Chondrocyte (in vitro differentiated cells): ENCODE data around the gene ITGB8. TPM values are rescaled to one million over a fixed set of nuclear protein-coding genes. Genes with fewer than 3 reads are reported as not detected.

ENCODE experiments used
- DNase-seq: peaks from one replicate; pipeline ENCODE4 v3.0.0; 2021; ENCODE audit warnings: mixed read lengths, low spot score
- H3K27ac Mint-ChIP-seq: one replicate; pipeline ENCODE4 v1.8.0; 2021; ENCODE audit warnings: mild to moderate bottlenecking, moderate library complexity, mixed read lengths; ENCODE audit not compliant: unreplicated experiment
- H3K27me3 Mint-ChIP-seq: 2 replicates; pipeline ENCODE4 v1.8.0; 2021; ENCODE audit warnings: low read depth, mixed read lengths
- H3K36me3 Mint-ChIP-seq: 2 replicates; pipeline ENCODE4 v1.8.0; 2021; ENCODE audit warnings: low read depth, mixed read lengths
- H3K4me1 Mint-ChIP-seq: 2 replicates; pipeline ENCODE4 v1.8.0; 2021; ENCODE audit warnings: low read depth, mild to moderate bottlenecking, mixed read lengths
- H3K4me3 Mint-ChIP-seq: one replicate; pipeline ENCODE4 v1.8.0; 2021; ENCODE audit warnings: mild to moderate bottlenecking, moderate library complexity, mixed read lengths; ENCODE audit not compliant: unreplicated experiment
- H3K9me3 Mint-ChIP-seq: 2 replicates; pipeline ENCODE4 v1.8.0; 2021; ENCODE audit warnings: low read depth, mixed read lengths
- total RNA-seq: library from RNA; stranded (reverse); gene quantifications from 3 replicates; pipeline ENCODE4 v1.2.1, GENCODE V29; 2021
- TF ChIP-seq, protein P1 (sequence below): fragments of 200-600 bp; sonication (generic); IDR thresholded peaks from 2 replicates; pipeline ENCODE4 v1.5.0; 2021; ENCODE audit warnings: antibody characterized with exemption, mild to moderate bottlenecking, moderate library complexity

The ITGB8 gene
- total RNA-seq, 1 donor from 2014 or later, result 0.40 TPM

GRCh38 chr7:20358762-20359282, 28.1 kb downstream of the ITGB8 start:
- peaks cover 20% of the 10 kb centered on the region for H3K4me1 Mint-ChIP-seq
- no peaks in the 10 kb centered on the region for H3K9me3 Mint-ChIP-seq
- H3K4me3 Mint-ChIP-seq, result no peak overlapping the region
- H3K27me3 Mint-ChIP-seq, result no peaks in the 10 kb centered on the region
- DNase-seq, result no peak
- no peak overlapping the region for H3K27ac Mint-ChIP-seq
- H3K36me3 Mint-ChIP-seq, result no peaks in the 10 kb centered on the region
- TF ChIP-seq, protein P1, sequence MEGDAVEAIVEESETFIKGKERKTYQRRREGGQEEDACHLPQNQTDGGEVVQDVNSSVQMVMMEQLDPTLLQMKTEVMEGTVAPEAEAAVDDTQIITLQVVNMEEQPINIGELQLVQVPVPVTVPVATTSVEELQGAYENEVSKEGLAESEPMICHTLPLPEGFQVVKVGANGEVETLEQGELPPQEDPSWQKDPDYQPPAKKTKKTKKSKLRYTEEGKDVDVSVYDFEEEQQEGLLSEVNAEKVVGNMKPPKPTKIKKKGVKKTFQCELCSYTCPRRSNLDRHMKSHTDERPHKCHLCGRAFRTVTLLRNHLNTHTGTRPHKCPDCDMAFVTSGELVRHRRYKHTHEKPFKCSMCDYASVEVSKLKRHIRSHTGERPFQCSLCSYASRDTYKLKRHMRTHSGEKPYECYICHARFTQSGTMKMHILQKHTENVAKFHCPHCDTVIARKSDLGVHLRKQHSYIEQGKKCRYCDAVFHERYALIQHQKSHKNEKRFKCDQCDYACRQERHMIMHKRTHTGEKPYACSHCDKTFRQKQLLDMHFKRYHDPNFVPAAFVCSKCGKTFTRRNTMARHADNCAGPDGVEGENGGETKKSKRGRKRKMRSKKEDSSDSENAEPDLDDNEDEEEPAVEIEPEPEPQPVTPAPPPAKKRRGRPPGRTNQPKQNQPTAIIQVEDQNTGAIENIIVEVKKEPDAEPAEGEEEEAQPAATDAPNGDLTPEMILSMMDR, result no peak

- TF ChIP-seq, protein P1, result no peak
- H3K36me3 Mint-ChIP-seq, result no peaks in the 10 kb centered on the region
- peaks cover 20% of the 10 kb centered on the region for H3K4me1 Mint-ChIP-seq
- no peaks in the 10 kb centered on the region for H3K27me3 Mint-ChIP-seq
- DNase-seq, result no peak
- H3K27ac Mint-ChIP-seq, result no peak overlapping the region
- no peaks in the 10 kb centered on the region for H3K9me3 Mint-ChIP-seq
- no peak overlapping the region for H3K4me3 Mint-ChIP-seq
Measured at GRCh38 chr7:20359341-20359963, 28.8 kb downstream of the ITGB8 start.

GRCh38 chr7:20362574-20363253, 32.0 kb downstream of the ITGB8 start:
- DNase-seq, result no peak
- Mint-ChIP-seq H3K36me3 (no peaks in the 10 kb centered on the region), H3K4me1 (peaks cover 10% of the 10 kb centered on the region), H3K4me3 (no peak overlapping the region), H3K27ac (no peak overlapping the region), H3K9me3 (no peaks in the 10 kb centered on the region), H3K27me3 (no peaks in the 10 kb centered on the region)
- TF ChIP-seq, protein P1, result no peak

DNA sequence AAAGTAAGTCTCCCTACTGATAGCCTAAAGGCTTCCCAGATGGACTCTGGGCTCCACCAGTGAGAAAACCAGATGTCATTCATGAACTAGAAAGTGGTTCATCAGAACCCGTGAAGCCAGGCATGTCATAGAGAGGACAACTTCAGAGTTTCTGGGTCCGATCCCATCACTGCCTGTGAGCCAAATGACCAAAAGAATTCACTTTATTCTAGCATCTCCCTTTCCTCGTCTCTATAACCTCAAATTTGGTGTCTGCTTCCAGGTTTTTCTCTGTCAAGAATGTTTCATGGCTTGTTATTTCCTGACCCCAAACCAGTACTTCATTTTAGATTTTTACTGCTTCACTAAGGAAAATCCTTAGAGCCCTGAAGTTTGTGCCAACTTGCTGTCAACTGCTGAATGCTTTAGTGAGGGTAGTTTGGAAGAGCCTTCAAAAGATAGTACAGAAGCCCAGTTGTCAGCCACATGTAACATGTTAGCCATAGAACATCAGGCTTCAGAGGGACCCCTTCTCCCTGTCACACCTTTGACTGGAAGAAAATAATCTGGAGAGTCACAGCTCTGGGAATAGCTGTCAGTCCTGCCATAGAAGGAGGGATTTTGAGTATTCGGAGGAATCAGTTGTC, 34.0 kb downstream of the ITGB8 start:
- H3K4me3 Mint-ChIP-seq, result no peak overlapping the region
- TF ChIP-seq, protein P1, result no peak
- H3K4me1 Mint-ChIP-seq, result peaks cover 6% of the 10 kb centered on the region
- DNase-seq, result no peak
- no peak overlapping the region for H3K27ac Mint-ChIP-seq
- no peaks in the 10 kb centered on the region for H3K27me3 Mint-ChIP-seq
- H3K9me3 Mint-ChIP-seq, result no peaks in the 10 kb centered on the region
- no peaks in the 10 kb centered on the region for H3K36me3 Mint-ChIP-seq

GRCh38 chr7:20365486-20365885, 34.8 kb downstream of the ITGB8 start:
- no peak for DNase-seq
- no peaks in the 10 kb centered on the region for H3K9me3 Mint-ChIP-seq
- H3K27ac Mint-ChIP-seq, result no peak overlapping the region
- H3K27me3 Mint-ChIP-seq, result no peaks in the 10 kb centered on the region
- TF ChIP-seq, protein P1, result no peak
- no peak overlapping the region for H3K4me3 Mint-ChIP-seq
- no peaks in the 10 kb centered on the region for H3K36me3 Mint-ChIP-seq
- H3K4me1 Mint-ChIP-seq, result peaks cover 3% of the 10 kb centered on the region
